HCT116 (cell line): ENCODE data around the gene PCGF2. TPM values are rescaled to one million over a fixed set of nuclear protein-coding genes. Genes with fewer than 3 reads are reported as not detected.

Experiments used
- ATAC-seq: fragments of 200-7000 bp; cut with Tn5 transposase; 2 replicates; pipeline ENCODE4 v1.9.1; 2020; ENCODE audit warnings: mild to moderate bottlenecking, moderate library complexity
- BruUV-seq: library from RNA; stranded (reverse); fragments of 400-500 nt; replicated peaks from 2 replicates; lab custom pipeline; 2021; lab: Mats Ljungman, UMichigan
- CTCF ChIA-PET: fragments of 300-600 bp; sonication (Branson Sonifier 250); formaldehyde crosslinking; loops from one replicate; lab custom pipeline; 2021; ENCODE audit warnings: antibody characterized with exemption; lab: Charles Lee
- POLR2A ChIA-PET: fragments of 300-600, 350-600 bp; sonication (Branson Sonifier 250); formaldehyde crosslinking; loops from one replicate; lab custom pipeline; 2021; ENCODE audit warnings: antibody characterized with exemption; lab: Charles Lee
- RAD21 ChIA-PET, 2 experiments: fragments of 300-600 bp; sonication (Branson Sonifier 250); formaldehyde crosslinking; loops; one replicate each; lab custom pipeline; 2023; ENCODE audit warnings: low total read pairs in 2 of 2; ENCODE audit not compliant: uncharacterized antibody in 2 of 2, unreplicated experiment in 2 of 2, low non-redundant PET in 1 of 2; lab: Charles Lee
- DNase-seq: peaks from one replicate; pipeline ENCODE4 v3.0.0-alpha.2; 2010; ENCODE audit warnings: low read depth, low spot score
- H2AFZ ChIP-seq: fragments of 200-600 bp; shearing (Covaris generic), sonication (generic); 2 replicates; pipeline ENCODE4 v1.6.1; 2017; ENCODE audit warnings: low read depth, mixed run types, mixed read lengths, antibody characterized with exemption, low read length; ENCODE audit not compliant: poor library complexity, severe bottlenecking
- H3K27ac ChIP-seq: 2 replicates; pipeline ENCODE4 v1.5.1; 2012; ENCODE audit warnings: low read depth, low read length
- H3K27me3 ChIP-seq: fragments of 200-600 bp; sonication (generic); 2 replicates; pipeline ENCODE4 v1.6.1; 2016; ENCODE audit warnings: mixed run types, low read length, mixed read lengths; ENCODE audit not compliant: insufficient read depth
- H3K36me3 ChIP-seq, 2 experiments: fragments of 200-500 bp in 1 of 2; fragments of 200-600 bp in 1 of 2; sonication (Bioruptor generic) in 1 of 2; sonication (generic) in 1 of 2; 2 replicates each; pipeline versions ENCODE4 v1.5.1 to v1.6.1; 2014 to 2016; ENCODE audit warnings: low read length in 2 of 2, inconsistent platforms in 1 of 2, mixed read lengths in 1 of 2, mixed run types in 1 of 2; ENCODE audit not compliant: insufficient read depth in 2 of 2, control insufficient read depth in 1 of 2
- H3K4me1 ChIP-seq, 2 experiments: fragments of 200-600 bp in 1 of 2; sonication (generic) in 1 of 2; 2 replicates each; pipeline versions ENCODE4 v1.5.1 to v1.6.1; 2012 to 2017; ENCODE audit warnings: low read length in 2 of 2, inconsistent platforms in 1 of 2, mild to moderate bottlenecking in 1 of 2, mixed read lengths in 1 of 2, mixed run types in 1 of 2, moderate library complexity in 1 of 2; ENCODE audit not compliant: insufficient read depth in 2 of 2, control insufficient read depth in 1 of 2
- H3K4me2 ChIP-seq: fragments of 200-600 bp; sonication (generic); 2 replicates; pipeline ENCODE4 v1.6.1; 2017; ENCODE audit warnings: mixed run types, low read length, mixed read lengths
- H3K4me3 ChIP-seq, 2 experiments: fragments of 200-600 bp in 1 of 2; sonication (generic) in 1 of 2; replicated peaks in 1 of 2; 2 replicates each; pipeline ENCODE4 v1.5.1; 2011 to 2016; ENCODE audit warnings: low read length in 2 of 2, control low read depth in 1 of 2, low read depth in 1 of 2, mild to moderate bottlenecking in 1 of 2, mixed read lengths in 1 of 2, mixed run types in 1 of 2
- H3K79me2 ChIP-seq: fragments of 200-600 bp; sonication (generic); 2 replicates; pipeline ENCODE4 v1.6.1; 2017; ENCODE audit warnings: mild to moderate bottlenecking, mixed run types, low read length, moderate library complexity, mixed read lengths; ENCODE audit not compliant: insufficient read depth
- H3K9ac ChIP-seq: fragments of 200-600 bp; sonication (generic); 2 replicates; pipeline ENCODE4 v1.6.1; 2016; ENCODE audit warnings: low read length, mixed read lengths
- H3K9me2 ChIP-seq: fragments of 200-600 bp; sonication (generic), shearing (Covaris generic); 2 replicates; pipeline ENCODE4 v1.6.1; 2017; ENCODE audit warnings: mixed run types, mild to moderate bottlenecking, moderate library complexity; ENCODE audit not compliant: insufficient read depth
- H3K9me3 ChIP-seq, 2 experiments: fragments of 200-500 bp in 1 of 2; fragments of 200-600 bp in 1 of 2; sonication (Bioruptor generic) in 1 of 2; sonication (generic) in 1 of 2; 2 replicates each; pipeline ENCODE4 v1.6.1; 2014 to 2017; ENCODE audit warnings: low read length in 2 of 2, mixed read lengths in 2 of 2, inconsistent platforms in 1 of 2, low read depth in 1 of 2, mild to moderate bottlenecking in 1 of 2, mixed run types in 1 of 2, moderate library complexity in 1 of 2; ENCODE audit not compliant: control insufficient read depth in 1 of 2, insufficient read depth in 1 of 2
- H4K20me1 ChIP-seq: fragments of 200-600 bp; sonication (generic), shearing (Covaris generic); 2 replicates; pipeline ENCODE4 v1.6.1; 2017; ENCODE audit warnings: mixed run types, mild to moderate bottlenecking, moderate library complexity; ENCODE audit not compliant: insufficient read depth
- EZH2phosphoT487 ChIP-seq: fragments of 200-600 bp; IDR thresholded peaks from 2 replicates; pipeline ENCODE4 v1.6.1; 2018; ENCODE audit warnings: antibody characterized with exemption, borderline replicate concordance
- REST ChIP-seq: IDR thresholded peaks from 2 replicates; pipeline ENCODE4 v1.6.1; 2012; ENCODE audit warnings: low read depth
- intact Hi-C: fragments of 100-400 bp; cut with micrococcal nuclease; formaldehyde crosslinking; loops from 2 replicates; pipeline ENCODE4 v1.10.0; 2022
- total RNA-seq: library from RNA; stranded (reverse); gene quantifications from one replicate; pipeline ENCODE4 v1.2.1, GENCODE V29; 2021; ENCODE audit not compliant: unreplicated experiment

Gene PCGF2
- total RNA-seq, 1 experiment from 2014 or later, result 64.6 TPM

- no peaks in the 10 kb centered on the region for H3K27me3 ChIP-seq
- peaks cover 9% of the 10 kb centered on the region; the same call in 1 of the 2 replicates for H3K79me2 ChIP-seq
- H3K4me2 ChIP-seq, result no peak overlapping the region
- ATAC-seq (no peak), DNase-seq (no peak)
- H3K4me3 ChIP-seq, result no peak overlapping the region
- H3K4me1 ChIP-seq, result peaks cover 0 to 10% of the 10 kb centered on the region in 2 experiments; a peak in 3 of 4 replicates
- peaks cover 21 to 33% of the 10 kb centered on the region in 2 experiments; a peak in 3 of 4 replicates for H3K36me3 ChIP-seq
- BruUV-seq, result no TSS peak
- no peaks in the 10 kb centered on the region for H3K9me3 ChIP-seq
- H2AFZ ChIP-seq, result no peak overlapping the region
- TF ChIP-seq REST, result no peak
- TF ChIP-seq, all 23 proteins: peak for 0
- CTCF ChIA-PET, result no interaction called here
- intact Hi-C loops, result no loop called here
- Histone ChIP-seq H3K9me2 (no peaks in the 10 kb centered on the region), H3K9ac (no peak overlapping the region), H3K27ac (no peak overlapping the region), H4K20me1 (no peaks in the 10 kb centered on the region)
- RAD21 ChIA-PET, result no interaction called here
- POLR2A ChIA-PET, result no interaction called here
Measured at GRCh38 chr17:38713456-38714075, 34.6 kb downstream of the PCGF2 start.

- no peak for DNase-seq
- POLR2A ChIA-PET, result no interaction called here
- Histone ChIP-seq H4K20me1 (no peaks in the 10 kb centered on the region), H3K27ac (no peak overlapping the region), H3K9ac (no peak overlapping the region), H3K79me2 (peaks cover 16% of the 10 kb centered on the region)
- no TSS peak for BruUV-seq
- TF ChIP-seq EZH2phosphoT487, result no peak
- TF ChIP-seq, all 23 proteins: peak for 0
- H3K27me3 ChIP-seq, result no peaks in the 10 kb centered on the region
- ChIA-PET RAD21 (no interaction called here), CTCF (no interaction called here)
- no peaks in the 10 kb centered on the region for H3K9me3 ChIP-seq
- H3K4me2 ChIP-seq, result no peak overlapping the region
- H2AFZ ChIP-seq, result no peak overlapping the region
- ATAC-seq, result no peak
- H3K4me1 ChIP-seq, result peaks cover 0 to 6% of the 10 kb centered on the region in 2 experiments; a peak in 1 of 4 replicates
- intact Hi-C loops, result no loop called here
- H3K36me3 ChIP-seq, result peaks cover 25 to 38% of the 10 kb centered on the region in 2 experiments; a peak in 3 of 4 replicates
- H3K9me2 ChIP-seq, result no peaks in the 10 kb centered on the region
- H3K4me3 ChIP-seq, result no peak overlapping the region
Measured at GRCh38 chr17:38712593-38712992, 35.5 kb downstream of the PCGF2 start.
